HG03066 (cell line): ENCODE results near the gene PFKL.
"Not testable (repeated sequence)": the region's sequence is repeated elsewhere in the genome, so short reads cannot be mapped to it uniquely, and the experiment has no call there.

Source experiments
- ATAC-seq: cut with Tn5 transposase; IDR thresholded peaks from one replicate; pipeline ENCODE4 v1.9.1; 2021; ENCODE audit warnings: low read depth; ENCODE audit not compliant: unreplicated experiment

PFKL gene

GRCh38 chr21:44354775-44355771 lies 55.2 kb downstream of the PFKL start:
- no peak for ATAC-seq

- ATAC-seq: no peak
Observed at GRCh38 chr21:44356160-44356559, 56.3 kb downstream of the PFKL start.

GRCh38 chr21:44356636-44357035 lies 56.8 kb downstream of the PFKL start:
- no peak for ATAC-seq

GRCh38 chr21:44357064-44357837 lies 57.4 kb downstream of the PFKL start:
- ATAC-seq: no peak

GRCh38 chr21:44359396-44359795 lies 59.5 kb downstream of the PFKL start:
- ATAC-seq: no peak

GRCh38 chr21:44360159-44360558 lies 60.3 kb downstream of the PFKL start:
- ATAC-seq: no peak

GRCh38 chr21:44361903-44362302 lies 62.0 kb downstream of the PFKL start:
- not testable (repeated sequence) for ATAC-seq

GRCh38 chr21:44363278-44363677 lies 63.4 kb downstream of the PFKL start:
- ATAC-seq: no peak

- no peak for ATAC-seq
Observed at GRCh38 chr21:44364151-44365053, 64.5 kb downstream of the PFKL start.

GRCh38 chr21:44365251-44365966 lies 65.6 kb downstream of the PFKL start:
- ATAC-seq: no peak

GRCh38 chr21:44365967-44366585 lies 66.2 kb downstream of the PFKL start:
- no peak for ATAC-seq

- no peak for ATAC-seq
Observed at GRCh38 chr21:44366586-44367211, 66.8 kb downstream of the PFKL start.

GRCh38 chr21:44368711-44369446 lies 69.0 kb downstream of the PFKL start:
- ATAC-seq: no peak

GRCh38 chr21:44370027-44370735 lies 70.3 kb downstream of the PFKL start:
- no peak for ATAC-seq

GRCh38 chr21:44370786-44371410 lies 71.0 kb downstream of the PFKL start:
- no peak for ATAC-seq

- ATAC-seq: no peak
Observed at GRCh38 chr21:44371596-44371995, 71.7 kb downstream of the PFKL start.

GRCh38 chr21:44372616-44373015 lies 72.8 kb downstream of the PFKL start:
- no peak for ATAC-seq
